HG02763 (cell line): ENCODE measurements around the gene GPR158.

Source experiments
- ATAC-seq: cut with Tn5 transposase; IDR thresholded peaks from one replicate; pipeline ENCODE4 v1.9.1; 2021; ENCODE audit warnings: mild to moderate bottlenecking, moderate library complexity; ENCODE audit not compliant: unreplicated experiment

Gene GPR158

DNA sequence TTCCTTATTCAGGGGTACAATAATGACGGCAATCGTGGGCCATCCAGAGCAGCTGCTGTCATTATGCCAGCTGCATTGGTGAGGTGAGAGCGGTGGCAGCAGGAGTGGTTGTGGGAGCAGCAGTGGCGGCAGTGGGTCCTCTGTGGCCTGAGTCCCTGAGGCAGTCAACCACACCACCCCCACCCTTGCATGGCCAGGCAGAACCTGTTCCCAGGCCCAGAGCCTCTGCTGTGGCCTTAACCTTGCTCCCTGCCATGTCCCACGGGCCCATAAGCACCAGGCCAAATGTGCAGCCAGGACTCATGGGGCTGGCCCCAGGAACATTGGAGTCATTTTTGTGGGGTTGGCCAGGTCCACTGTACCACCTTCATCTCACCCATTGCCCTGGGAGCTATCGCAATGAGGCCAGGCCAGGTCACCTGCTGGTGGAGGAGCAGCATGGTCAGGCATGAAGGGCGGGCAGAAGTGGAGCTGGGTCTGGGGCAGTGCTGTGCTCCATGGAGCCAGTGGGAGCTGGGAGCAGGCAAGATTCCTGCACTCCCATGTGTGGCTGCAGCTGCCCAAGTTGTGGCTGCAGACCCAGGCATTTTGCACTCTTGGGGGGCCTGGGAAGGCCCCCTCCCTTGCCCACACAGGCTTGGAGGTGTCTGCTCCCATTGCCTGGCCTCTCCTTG lies 213.5 kb downstream of the GPR158 start:
- no peak for ATAC-seq

GRCh38 chr10:25388862-25389206 lies 214.0 kb downstream of the GPR158 start:
- no peak for ATAC-seq

DNA sequence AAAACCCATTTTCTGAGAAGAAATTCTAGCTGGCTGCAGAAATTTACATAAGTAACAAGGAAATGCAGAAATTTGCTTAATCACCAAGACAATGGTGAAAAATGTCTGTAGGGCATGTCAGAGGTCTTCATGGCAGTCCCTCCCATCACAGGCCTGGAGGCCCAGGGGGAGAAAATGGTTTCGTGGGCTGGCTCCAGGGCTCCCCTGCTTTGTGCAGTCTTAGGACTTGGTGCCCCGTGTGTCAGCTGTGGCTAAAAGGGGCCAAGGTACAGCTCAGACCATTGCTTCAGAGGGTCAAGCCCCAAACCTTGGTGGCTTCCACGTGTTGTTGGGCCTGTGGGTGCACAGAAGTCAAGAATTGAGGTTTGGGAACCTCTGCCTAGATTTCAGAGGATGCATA lies 215.9 kb downstream of the GPR158 start:
- no peak for ATAC-seq

- no peak for ATAC-seq
Observed at GRCh38 chr10:25392132-25392531, 217.3 kb downstream of the GPR158 start.

DNA sequence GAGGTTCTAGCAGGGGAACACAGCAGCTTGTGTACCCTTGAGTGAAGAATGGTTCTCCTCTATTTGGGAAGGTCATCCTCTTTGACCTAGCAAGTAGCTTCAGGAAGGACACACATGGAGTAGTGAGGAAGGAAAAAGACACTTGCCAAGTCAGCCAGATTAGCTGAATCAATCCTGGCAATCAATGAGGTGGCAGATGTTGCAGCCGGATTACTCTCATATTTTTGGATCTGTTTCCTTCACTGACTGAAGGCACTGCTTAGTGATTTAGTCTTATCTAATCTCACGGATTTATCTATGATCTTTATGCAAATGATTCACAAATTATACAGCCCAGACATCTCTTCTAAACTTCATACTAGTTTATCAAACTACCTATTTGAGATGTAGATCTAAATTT lies 218.8 kb downstream of the GPR158 start:
- ATAC-seq, result no peak

DNA sequence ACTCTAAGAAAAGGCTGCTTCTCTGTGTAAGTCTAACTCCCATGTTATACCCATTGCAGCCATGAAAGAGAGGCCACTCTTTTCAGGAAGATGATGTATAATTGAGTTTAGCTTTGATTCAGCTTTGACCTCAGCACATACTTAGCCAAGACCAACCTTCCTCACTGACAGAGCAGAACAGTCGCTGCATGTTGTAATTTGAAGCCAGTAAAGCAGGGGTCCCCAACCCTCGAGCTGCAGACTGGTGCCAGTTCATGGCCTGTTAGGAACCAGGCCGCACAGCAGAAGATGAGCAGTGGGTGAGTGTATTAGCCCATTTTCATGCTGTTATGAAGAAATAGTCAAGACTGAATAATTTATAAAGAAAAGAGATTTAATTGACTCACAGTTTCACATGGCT lies 223.9 kb downstream of the GPR158 start:
- no peak for ATAC-seq

DNA sequence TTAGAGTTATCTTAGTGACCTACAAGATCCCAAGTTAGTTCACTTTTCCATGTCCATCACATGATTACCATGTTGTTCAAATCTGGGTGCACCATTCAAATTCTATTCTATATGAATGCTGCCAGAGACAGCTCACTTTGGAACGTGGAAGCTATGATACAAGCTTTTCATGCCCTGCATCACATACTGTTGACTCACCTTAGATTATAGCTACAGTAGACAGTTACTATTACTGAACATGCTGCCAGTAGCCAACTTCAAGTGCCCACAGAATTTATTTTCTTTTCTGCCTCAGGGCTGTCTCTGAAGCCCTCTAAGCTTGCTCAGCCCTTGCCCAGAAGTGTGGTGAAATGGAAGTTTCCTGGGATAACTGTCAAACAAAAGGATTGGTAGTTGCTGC lies 231.1 kb downstream of the GPR158 start:
- no peak for ATAC-seq

- no peak for ATAC-seq
Observed at GRCh38 chr10:25417611-25418010, 242.8 kb downstream of the GPR158 start.

DNA sequence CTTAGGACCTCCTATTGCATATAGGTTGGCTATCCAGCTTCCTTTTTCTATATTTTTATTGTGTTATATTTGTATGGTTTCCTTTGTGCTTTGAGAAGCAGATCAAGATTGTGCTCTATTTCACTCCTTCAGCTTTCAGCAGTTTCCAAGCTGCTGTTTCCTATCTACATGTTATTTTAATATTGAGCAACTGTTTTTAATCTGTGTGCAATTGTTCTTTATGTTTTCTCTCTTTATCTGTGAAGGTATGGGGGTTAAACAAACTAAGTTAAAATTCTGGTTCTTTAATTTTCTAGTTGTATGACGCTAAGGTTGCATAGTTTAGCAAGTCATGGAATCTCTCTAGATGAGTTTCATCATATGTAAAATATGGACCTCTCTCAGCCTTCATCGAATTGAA lies 251.0 kb downstream of the GPR158 start:
- no peak for ATAC-seq

GRCh38 chr10:25436431-25436830 lies 261.6 kb downstream of the GPR158 start:
- ATAC-seq, result no peak

- no peak for ATAC-seq
Observed at GRCh38 chr10:25441270-25441669, 266.5 kb downstream of the GPR158 start.

DNA sequence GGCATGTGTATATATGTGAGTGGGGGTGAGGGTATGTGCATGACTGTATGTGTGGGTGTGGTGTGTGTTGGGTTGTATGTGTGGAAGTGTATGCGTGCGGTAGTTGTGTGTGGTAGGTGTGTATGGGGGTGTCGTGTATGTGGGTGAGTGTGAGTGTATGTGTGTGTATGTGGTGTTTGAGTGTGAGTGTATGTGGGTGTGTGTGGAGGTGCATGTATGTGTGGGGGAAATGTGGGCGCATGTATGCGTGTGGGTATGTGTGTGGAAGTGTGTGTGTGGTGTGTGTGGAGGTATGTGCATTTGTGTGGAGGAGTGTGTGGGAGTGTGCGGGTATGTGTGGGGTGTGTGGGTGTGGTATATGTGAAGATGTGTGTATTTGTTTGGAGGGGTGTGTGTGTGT lies 269.5 kb downstream of the GPR158 start:
- no peak for ATAC-seq

- no peak for ATAC-seq
Observed at GRCh38 chr10:25451401-25451800, 276.6 kb downstream of the GPR158 start.

GRCh38 chr10:25453619-25454018 lies 278.8 kb downstream of the GPR158 start:
- no peak for ATAC-seq

DNA sequence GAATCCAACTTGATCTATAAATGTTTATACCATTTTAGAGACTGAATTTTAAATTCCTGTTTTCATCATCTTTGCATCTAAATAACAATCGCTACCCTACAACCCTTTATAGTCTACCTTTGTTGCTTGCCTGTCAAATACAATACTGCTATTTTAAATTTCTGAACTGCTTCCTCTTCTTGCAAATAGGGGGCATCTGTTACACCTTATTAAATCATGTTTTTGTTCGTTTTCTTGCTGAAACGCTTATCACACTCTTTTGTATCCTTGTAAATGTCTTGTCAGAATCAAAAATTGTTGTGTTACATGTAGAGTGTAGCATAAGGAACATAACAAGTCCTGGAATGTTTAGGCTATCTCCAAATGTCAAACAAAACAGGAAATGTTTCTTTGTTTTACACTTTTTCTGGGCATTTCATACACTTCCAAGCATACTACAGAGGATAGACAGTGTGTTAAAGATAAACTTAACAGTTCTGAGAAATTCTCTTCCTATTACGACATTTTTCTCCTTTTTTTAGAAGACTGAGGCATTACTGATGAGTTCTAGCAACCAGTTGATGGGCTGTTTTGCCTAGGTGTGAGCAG lies 281.3 kb downstream of the GPR158 start:
- ATAC-seq, result no peak

- no peak for ATAC-seq
Observed at GRCh38 chr10:25457552-25457951, 282.8 kb downstream of the GPR158 start.

GRCh38 chr10:25465582-25466372 lies 291.0 kb downstream of the GPR158 start:
- ATAC-seq, result no peak

DNA sequence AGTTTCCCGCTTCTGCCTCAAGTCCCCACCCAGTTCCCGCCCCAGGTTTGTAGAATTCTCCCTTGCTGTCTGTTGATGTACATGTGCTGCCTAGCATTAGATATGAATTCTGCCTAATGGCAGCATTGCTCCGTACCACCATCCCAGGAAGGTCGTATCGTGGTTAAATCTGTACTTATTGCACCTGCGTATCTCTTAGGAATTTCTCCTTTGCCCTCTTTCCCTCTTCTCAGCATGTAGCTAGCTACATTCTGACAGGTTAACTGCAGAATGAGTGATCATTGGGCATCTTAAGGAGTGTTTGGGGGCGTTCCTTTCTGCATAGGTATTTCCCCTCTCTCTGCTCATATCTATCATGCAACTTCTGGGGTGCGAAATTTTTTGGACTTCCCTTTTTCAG lies 293.1 kb downstream of the GPR158 start:
- ATAC-seq, result no peak

DNA sequence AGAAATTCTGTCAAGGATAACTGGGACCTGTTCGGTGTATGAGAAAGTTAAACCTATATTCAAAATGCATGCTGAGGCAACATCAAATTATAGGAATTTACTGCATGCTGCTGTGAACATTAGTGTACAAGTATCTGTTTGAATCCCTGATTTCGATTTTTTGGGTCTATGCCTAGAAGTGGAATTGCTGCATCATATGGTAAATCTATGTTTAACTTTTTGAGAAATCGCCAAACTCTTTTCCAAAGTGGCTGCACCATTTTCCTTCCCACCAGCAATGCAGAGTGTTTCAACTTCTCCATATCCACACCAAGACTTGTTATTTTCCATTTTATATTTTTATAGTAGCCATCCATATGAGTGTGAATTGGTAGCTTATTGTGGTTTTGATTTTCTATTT lies 306.7 kb downstream of the GPR158 start:
- no peak for ATAC-seq

DNA sequence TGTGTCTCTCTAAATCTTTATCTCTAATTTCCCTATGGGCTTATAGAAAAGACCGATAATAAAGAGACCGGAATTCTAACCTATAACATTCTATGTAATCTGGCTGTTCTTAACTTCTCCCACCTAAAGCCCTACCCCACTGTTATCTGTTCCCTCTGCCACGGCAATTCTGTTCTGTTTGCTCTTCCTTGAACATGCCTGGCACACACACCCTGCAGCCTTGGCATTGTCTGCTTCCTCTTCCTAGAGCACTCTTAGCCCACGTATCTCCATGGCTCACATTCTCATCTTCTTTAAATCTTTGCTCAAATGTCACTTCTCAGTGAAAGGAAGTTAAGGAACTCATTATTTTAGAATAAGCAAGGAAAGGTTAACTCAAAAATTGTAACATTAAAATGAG lies 309.2 kb downstream of the GPR158 start:
- no peak for ATAC-seq

DNA sequence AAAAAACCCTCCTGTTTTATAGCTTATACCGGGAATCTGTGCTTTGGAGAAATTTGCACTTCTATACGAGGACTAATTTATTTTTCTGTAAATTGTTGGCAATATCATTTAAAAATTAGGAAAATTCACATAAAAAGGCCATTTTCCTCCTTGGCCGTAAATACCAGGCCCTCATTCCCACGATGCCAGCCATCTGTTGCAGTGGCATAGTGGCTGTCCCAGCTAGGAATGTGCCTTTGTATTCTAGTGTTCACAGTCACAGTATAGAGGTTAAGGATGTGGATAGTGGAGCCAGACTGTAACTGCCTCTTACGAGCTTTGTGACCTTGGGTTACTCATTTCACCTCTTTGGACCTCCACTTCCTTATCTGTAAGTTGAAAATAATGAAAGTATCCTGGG lies 312.5 kb downstream of the GPR158 start:
- ATAC-seq, result no peak

DNA sequence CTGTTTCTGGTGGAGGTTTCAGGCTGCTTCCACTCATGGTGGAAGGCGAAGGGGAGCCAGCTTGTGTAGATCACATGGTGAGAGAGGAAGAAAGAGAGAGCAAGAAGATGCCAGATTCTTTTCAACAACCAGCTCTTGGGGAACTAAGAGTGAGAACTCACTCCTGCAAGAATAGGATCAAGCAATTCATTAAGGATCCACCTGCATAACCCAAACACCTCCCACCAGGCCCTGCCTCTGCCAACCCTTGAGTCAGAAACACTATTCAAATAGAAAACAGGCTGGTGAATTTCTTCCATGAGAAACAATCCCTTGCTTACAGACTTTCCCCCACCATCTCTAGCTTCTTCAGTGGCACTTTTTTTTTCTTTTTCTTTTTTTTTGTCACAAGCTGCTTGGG lies 317.2 kb downstream of the GPR158 start:
- ATAC-seq, result no peak
